Right lobe of liver (tissue), 6 donors: ENCODE measurements around the gene DNMBP. TPM values are rescaled to one million over a fixed set of nuclear protein-coding genes. Genes with fewer than 3 reads are reported as not detected.

Experiments used
- ATAC-seq, 4 donors: fragments of 200-7000 bp; cut with Tn5 transposase; one replicate each; pipeline ENCODE4 v1.9.1; 2020; ENCODE audit warnings: mild to moderate bottlenecking in 4 of 4, moderate library complexity in 4 of 4
- DNase-seq, 3 donors: peaks; one replicate each; pipeline ENCODE4 v3.0.0-alpha.2; 2020
- H3K27ac ChIP-seq, 3 donors: fragments of 200-600 bp; one replicate each; pipeline ENCODE4 v1.8.0; 2022
- H3K27me3 ChIP-seq, 2 donors: fragments of 200-600 bp; one replicate each; pipeline ENCODE4 v1.8.0; 2022
- H3K36me3 ChIP-seq, 4 donors: fragments of 200-600 bp; sonication (generic) in 1 of 4; one replicate each; pipeline versions ENCODE4 v1.5.1 to v1.8.0; 2017 to 2022; ENCODE audit warnings: control low read depth in 1 of 4
- H3K4me1 ChIP-seq, 4 donors: fragments of 200-600 bp; sonication (generic) in 1 of 4; one replicate each; pipeline versions ENCODE4 v1.5.1 to v1.8.0; 2017 to 2022; ENCODE audit warnings: control low read depth in 1 of 4
- H3K4me3 ChIP-seq, 3 donors: fragments of 200-600 bp; one replicate each; pipeline ENCODE4 v1.8.0; 2022
- H3K9me3 ChIP-seq, 4 donors: fragments of 200-600 bp; sonication (generic) in 1 of 4; one replicate each; pipeline versions ENCODE4 v1.5.1 to v1.8.0; 2017 to 2022; ENCODE audit warnings: control low read depth in 1 of 4
- CTCF ChIP-seq, 4 donors: fragments of 200-600 bp in 3 of 4; fragments of 450-650 bp in 1 of 4; IDR thresholded peaks; one replicate each; pipeline versions ENCODE4 v1.5.1 to v1.8.0; 2016 to 2022; ENCODE audit warnings: antibody characterized with exemption in 4 of 4, mild to moderate bottlenecking in 2 of 4
- POLR2A ChIP-seq: fragments of 450-650 bp; IDR thresholded peaks from one replicate; pipeline ENCODE4 v1.6.1; 2017; ENCODE audit warnings: antibody characterized with exemption, mild to moderate bottlenecking
- WGBS: methylation state at CpG from one replicate; pipeline ENCODE4 v1.1.6; 2018; ENCODE audit warnings: low coverage, low lambda C conversion rate; ENCODE audit not compliant: insufficient coverage; ENCODE audit errors: missing lambda C conversion rate; 5-methylcytosine and 5-hydroxymethylcytosine counted together
- intact Hi-C, 2 donors: fragments of 100-400 bp; cut with DNase I; formaldehyde crosslinking; loops; one replicate each; pipeline versions ENCODE4 v1.11.2 to v1.14.1; 2022
- total RNA-seq, 6 experiments: library from RNA; depleted of rRNA in 2 of 6; stranded (reverse); fragments of >200 nt in 2 of 6; fragmentation: NEBNext Ultra II Directional in 3 of 6; extraction: Animal tissue kit (Norgen Biotek cat#: 25700) in 3 of 6; gene quantifications; one replicate each; pipeline versions ENCODE4 v1.1.0 to v1.2.4, GENCODE V29; 2016 to 2023
- donor health status: DM: no; HTN: yes; CAD: no.
- donor health status: DM: no; HTN: no; CAD: no.
- donor health status: DM: no; HTN: no; CAD: no.
- donor health status: DM: no; HTN: yes; CAD: no.
- donor health status: DM: no; HTN: yes; CAD: no.

The DNMBP gene
- total RNA-seq, 6 experiments from 2014 or later = 7.9 to 12.7 (median 9.9) TPM

- Histone ChIP-seq H3K9me3 (no peaks in the 10 kb centered on the region), H3K4me3 (no peak overlapping the region), H3K27ac (no peak overlapping the region), H3K27me3 (no peaks in the 10 kb centered on the region), H3K36me3 (no peaks in the 10 kb centered on the region), H3K4me1 (peaks cover 0 to 12% (median 0%) of the 10 kb centered on the region in 4 donors)
- 92% methylated on average over 2 of the region's 2 CpGs for WGBS
- ATAC-seq (no peak), DNase-seq (no peak)
- intact Hi-C loops = loop anchor here (10.0 kb wide), 1 partner anchor 197 kb away; no protein-coding TSS in a partner anchor
- TF ChIP-seq CTCF (IDR thresholded peaks at IDR 0.05) = no peak
- no peak for TF ChIP-seq POLR2A
Observed at GRCh38 chr10:100041306-100042002, 31.7 kb upstream of the DNMBP start.

GRCh38 chr10:100038561-100039071 is 28.9 kb upstream of the DNMBP start:
- TF ChIP-seq CTCF (IDR thresholded peaks at IDR 0.05) (no peak), POLR2A (no peak)
- Histone ChIP-seq H3K9me3 (no peaks in the 10 kb centered on the region), H3K27me3 (no peaks in the 10 kb centered on the region), H3K4me1 (peaks cover 0 to 12% (median 0%) of the 10 kb centered on the region in 4 donors), H3K4me3 (no peak overlapping the region), H3K36me3 (no peaks in the 10 kb centered on the region), H3K27ac (peak overlapping the region in 1 of 3 donors; percentile 40)
- DNase-seq = peak in 1 of 3 donors; percentile 52
- WGBS = 20% methylated on average over 1 of the region's 1 CpG
- intact Hi-C loops = no loop called here
- peak; percentile 71 to 95 (median 82) for ATAC-seq

- ATAC-seq = no peak
- 88% methylated on average over 5 of the region's 5 CpGs for WGBS
- TF ChIP-seq CTCF (IDR thresholded peaks at IDR 0.05) (no peak), POLR2A (no peak)
Observed at GRCh38 chr10:100037758-100038315, 28.1 kb upstream of the DNMBP start.

GRCh38 chr10:100036850-100037249 is 27.1 kb upstream of the DNMBP start:
- intact Hi-C loops = no loop called here
- peaks cover 0 to 12% (median 0%) of the 10 kb centered on the region in 4 donors for H3K4me1 ChIP-seq
- no peaks in the 10 kb centered on the region for H3K36me3 ChIP-seq
- H3K4me3 ChIP-seq = no peak overlapping the region
- H3K9me3 ChIP-seq = no peaks in the 10 kb centered on the region
- WGBS = 95% methylated on average over 5 of the region's 7 CpGs
- H3K27ac ChIP-seq = no peak overlapping the region
- ATAC-seq = no peak
- no peak for DNase-seq
- TF ChIP-seq POLR2A (no peak), CTCF (IDR thresholded peaks at IDR 0.05) (no peak)
- H3K27me3 ChIP-seq = no peaks in the 10 kb centered on the region

More at GRCh38 chr10:100037758-100038315, 28.1 kb upstream of the DNMBP start:
- Histone ChIP-seq H3K27ac (peak overlapping the region in 1 of 3 donors; percentile 40), H3K27me3 (no peaks in the 10 kb centered on the region), H3K4me1 (peaks cover 0 to 12% (median 0%) of the 10 kb centered on the region in 4 donors), H3K9me3 (no peaks in the 10 kb centered on the region), H3K36me3 (no peaks in the 10 kb centered on the region), H3K4me3 (no peak overlapping the region)
- no peak for DNase-seq
- intact Hi-C loops = no loop called here
